Loucy (cell line): Measurements from ENCODE around the gene PIK3CD.

Source experiments
- H2AFZ ChIP-seq: fragments of 200-600 bp; sonication (generic); 2 replicates; pipeline ENCODE4 v1.6.0; 2016; ENCODE audit warnings: antibody characterized with exemption, mild to moderate bottlenecking, low read length, moderate library complexity
- H3F3A ChIP-seq: fragments of 200-600 bp; 2 replicates; pipeline ENCODE4 v1.6.0; 2016; ENCODE audit warnings: antibody characterized with exemption, low read depth, mild to moderate bottlenecking
- H3K27me3 ChIP-seq: fragments of 200-600 bp; sonication (generic); 2 replicates; pipeline ENCODE4 v1.6.1; 2014; ENCODE audit warnings: low read length, mild to moderate bottlenecking; ENCODE audit not compliant: insufficient read depth, poor library complexity, severe bottlenecking
- H3K36me3 ChIP-seq: fragments of 200-600 bp; sonication (generic); 2 replicates; pipeline ENCODE4 v1.6.1; 2016; ENCODE audit warnings: low read length; ENCODE audit not compliant: insufficient read depth
- H3K4me1 ChIP-seq: fragments of 200-600 bp; sonication (generic); 2 replicates; pipeline ENCODE4 v1.5.1; 2014; ENCODE audit warnings: low read length, mild to moderate bottlenecking; ENCODE audit not compliant: insufficient read depth, poor library complexity, severe bottlenecking
- H3K4me2 ChIP-seq: fragments of 200-600 bp; sonication (generic); 2 replicates; pipeline ENCODE4 v1.6.0; 2014; ENCODE audit warnings: antibody characterized with exemption, low read length, low read depth, mild to moderate bottlenecking; ENCODE audit not compliant: poor library complexity, severe bottlenecking
- H3K4me3 ChIP-seq: fragments of 200-600 bp; sonication (generic); 2 replicates; pipeline ENCODE4 v1.5.1; 2014; ENCODE audit warnings: low read length, mild to moderate bottlenecking, mixed read lengths; ENCODE audit not compliant: poor library complexity, severe bottlenecking
- H3K79me2 ChIP-seq: fragments of 200-600 bp; sonication (generic); 2 replicates; pipeline ENCODE4 v1.6.1; 2014; ENCODE audit warnings: low read length; ENCODE audit not compliant: insufficient read depth
- H3K9ac ChIP-seq: fragments of 200-600 bp; sonication (generic); 2 replicates; pipeline ENCODE4 v1.6.0; 2014; ENCODE audit warnings: mild to moderate bottlenecking, low read depth, low read length, moderate library complexity; ENCODE audit not compliant: poor library complexity, severe bottlenecking
- H3K9me2 ChIP-seq: fragments of 200-600 bp; sonication (generic); replicated peaks from 2 replicates; pipeline ENCODE4 v1.6.1; 2016; ENCODE audit warnings: low read depth, low read length, mixed read lengths
- H3K9me3 ChIP-seq: fragments of 200-600 bp; sonication (generic); 2 replicates; pipeline ENCODE4 v1.6.1; 2014; ENCODE audit warnings: mild to moderate bottlenecking, antibody characterized with exemption, low read length, low read depth; ENCODE audit not compliant: insufficient read depth
- H4K20me1 ChIP-seq: fragments of 200-600 bp; sonication (generic); 2 replicates; pipeline ENCODE4 v1.6.0; 2014; ENCODE audit warnings: antibody characterized with exemption, low read length, mild to moderate bottlenecking; ENCODE audit not compliant: insufficient read depth, poor library complexity, severe bottlenecking
- EZH2phosphoT487 ChIP-seq: fragments of 200-600 bp; IDR thresholded peaks from 2 replicates; pipeline ENCODE4 v1.6.1; 2018; ENCODE audit warnings: antibody characterized with exemption, mild to moderate bottlenecking, moderate library complexity, borderline replicate concordance
- TF ChIP-seq, protein P1 (sequence below): fragments of 200-600 bp; sonication (generic); conservative IDR thresholded peaks from 2 replicates; pipeline ENCODE4 v1.5.1; 2014; ENCODE audit warnings: mild to moderate bottlenecking, antibody characterized with exemption, low read length

Gene PIK3CD

DNA sequence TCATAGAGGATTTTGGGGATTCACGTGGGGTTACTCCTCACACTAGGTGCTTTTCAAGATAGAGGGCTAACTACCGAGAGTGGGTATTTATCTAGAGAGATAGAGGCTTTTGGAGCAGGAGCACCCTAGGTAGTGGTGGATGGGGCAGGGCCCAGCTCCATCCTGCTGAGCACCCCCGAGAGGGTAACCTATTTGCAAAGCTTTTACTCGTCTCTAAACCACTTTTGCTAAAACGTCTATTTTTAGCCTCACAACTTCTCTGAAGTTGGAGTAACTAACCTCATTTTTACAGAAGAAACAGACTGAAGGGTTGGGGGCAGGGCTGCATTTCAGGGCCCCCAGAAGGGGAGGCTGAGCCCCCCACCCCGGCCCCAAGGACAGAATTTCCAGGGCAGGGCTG lies 12.3 kb upstream of the PIK3CD start:
- Histone ChIP-seq H3K9me3 (no peaks in the 10 kb centered on the region), H3K27me3 (no peaks in the 10 kb centered on the region), H2AFZ (no peak overlapping the region), H3K9me2 (no peaks in the 10 kb centered on the region), H3K36me3 (no peaks in the 10 kb centered on the region), H3K4me2 (no peak overlapping the region), H4K20me1 (no peaks in the 10 kb centered on the region), H3K4me1 (no peaks in the 10 kb centered on the region), H3K9ac (no peak overlapping the region), H3K4me3 (no peak overlapping the region), H3K79me2 (no peaks in the 10 kb centered on the region), H3F3A (no peaks in the 10 kb centered on the region)
- no peak for TF ChIP-seq EZH2phosphoT487
- TF ChIP-seq, protein P1, sequence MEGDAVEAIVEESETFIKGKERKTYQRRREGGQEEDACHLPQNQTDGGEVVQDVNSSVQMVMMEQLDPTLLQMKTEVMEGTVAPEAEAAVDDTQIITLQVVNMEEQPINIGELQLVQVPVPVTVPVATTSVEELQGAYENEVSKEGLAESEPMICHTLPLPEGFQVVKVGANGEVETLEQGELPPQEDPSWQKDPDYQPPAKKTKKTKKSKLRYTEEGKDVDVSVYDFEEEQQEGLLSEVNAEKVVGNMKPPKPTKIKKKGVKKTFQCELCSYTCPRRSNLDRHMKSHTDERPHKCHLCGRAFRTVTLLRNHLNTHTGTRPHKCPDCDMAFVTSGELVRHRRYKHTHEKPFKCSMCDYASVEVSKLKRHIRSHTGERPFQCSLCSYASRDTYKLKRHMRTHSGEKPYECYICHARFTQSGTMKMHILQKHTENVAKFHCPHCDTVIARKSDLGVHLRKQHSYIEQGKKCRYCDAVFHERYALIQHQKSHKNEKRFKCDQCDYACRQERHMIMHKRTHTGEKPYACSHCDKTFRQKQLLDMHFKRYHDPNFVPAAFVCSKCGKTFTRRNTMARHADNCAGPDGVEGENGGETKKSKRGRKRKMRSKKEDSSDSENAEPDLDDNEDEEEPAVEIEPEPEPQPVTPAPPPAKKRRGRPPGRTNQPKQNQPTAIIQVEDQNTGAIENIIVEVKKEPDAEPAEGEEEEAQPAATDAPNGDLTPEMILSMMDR, result no peak

DNA sequence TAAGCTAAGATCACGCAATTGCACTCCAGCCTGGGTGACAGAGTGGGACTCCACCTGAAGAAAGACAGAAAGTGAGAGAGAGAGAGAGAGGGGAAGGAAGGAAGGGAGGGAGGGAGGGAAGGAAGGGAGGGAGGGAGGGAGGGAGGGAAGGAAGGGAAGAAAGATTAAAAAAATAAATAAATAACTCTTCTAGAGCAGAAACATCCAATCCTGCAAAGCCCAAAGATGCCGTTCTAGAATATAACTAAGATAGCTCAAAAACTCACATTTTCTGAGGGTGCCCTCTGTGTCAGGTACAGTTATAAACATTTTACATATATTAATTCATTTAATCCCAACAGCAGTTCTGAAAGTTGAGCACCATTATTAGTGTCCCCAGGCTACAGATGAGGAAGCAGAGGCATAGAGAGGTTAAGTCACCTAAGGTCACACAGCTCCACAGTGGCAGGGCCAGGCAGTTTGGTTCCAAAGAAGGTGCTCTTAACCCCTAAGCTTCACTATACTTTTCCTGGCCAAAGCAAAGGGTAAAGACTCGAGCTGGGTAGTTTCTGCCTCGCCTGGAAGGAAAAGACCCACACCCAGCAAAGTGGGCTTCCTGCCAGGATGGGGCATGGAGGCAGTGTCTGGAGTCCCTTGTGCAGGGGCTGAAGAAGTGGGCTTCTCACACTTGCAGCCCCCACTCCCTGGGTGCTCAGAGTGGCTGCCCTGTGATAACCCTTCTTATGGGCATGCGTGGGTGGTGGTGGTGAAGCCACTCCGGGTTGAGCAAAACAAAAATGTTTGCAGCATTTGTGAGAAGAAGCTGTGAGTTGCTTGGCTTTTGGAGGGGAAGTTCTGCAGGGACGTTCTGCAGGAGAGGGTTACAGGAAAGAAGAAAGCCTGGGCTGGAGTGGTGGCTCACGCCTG lies 7.9 kb upstream of the PIK3CD start:
- Histone ChIP-seq H2AFZ (no peak overlapping the region; the same call in 1 of the 2 replicates), H3K79me2 (no peaks in the 10 kb centered on the region), H3K4me1 (no peaks in the 10 kb centered on the region), H4K20me1 (no peaks in the 10 kb centered on the region), H3F3A (no peaks in the 10 kb centered on the region), H3K4me3 (no peak overlapping the region), H3K9me2 (no peaks in the 10 kb centered on the region), H3K9me3 (no peaks in the 10 kb centered on the region), H3K36me3 (no peaks in the 10 kb centered on the region), H3K9ac (no peak overlapping the region), H3K27me3 (no peaks in the 10 kb centered on the region), H3K4me2 (no peak overlapping the region)
- TF ChIP-seq, protein P1, result no peak
- no peak for TF ChIP-seq EZH2phosphoT487

DNA sequence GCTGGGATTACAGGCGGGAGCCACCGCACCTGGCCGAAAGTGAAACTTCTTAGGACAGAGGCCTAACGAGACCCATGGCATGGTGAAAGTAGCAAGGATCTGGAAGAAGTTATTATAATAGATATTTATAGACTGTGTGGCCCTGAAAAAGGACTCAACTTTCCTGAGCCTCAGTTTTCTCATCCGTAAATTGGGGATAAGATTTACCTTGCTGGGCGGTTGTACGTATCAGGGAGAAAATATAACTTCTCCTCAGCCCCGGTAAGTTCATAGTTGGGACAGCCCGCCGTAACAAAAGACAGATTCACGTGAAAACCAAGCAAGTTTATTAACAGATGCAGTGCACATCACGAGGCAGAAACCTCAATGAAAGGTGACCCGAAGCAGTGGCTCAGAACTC lies 5.5 kb upstream of the PIK3CD start:
- TF ChIP-seq EZH2phosphoT487, result no peak
- TF ChIP-seq, protein P1, result no peak
- Histone ChIP-seq H3K4me2 (no peak overlapping the region), H3F3A (no peaks in the 10 kb centered on the region), H3K4me1 (peaks cover under 1% of the 10 kb centered on the region), H3K9me3 (no peaks in the 10 kb centered on the region), H2AFZ (no peak overlapping the region), H3K79me2 (no peaks in the 10 kb centered on the region), H3K4me3 (no peak overlapping the region), H3K36me3 (no peaks in the 10 kb centered on the region), H3K9ac (no peak overlapping the region), H4K20me1 (no peaks in the 10 kb centered on the region), H3K9me2 (no peaks in the 10 kb centered on the region), H3K27me3 (peaks cover 4% of the 10 kb centered on the region)
